GM19328 (cell line): Measurements from ENCODE around the gene ARAP3.
A peak's percentile ranks its signal among the peaks of the same experiment; 100 is the strongest.

ENCODE experiments used
- ATAC-seq: cut with Tn5 transposase; IDR thresholded peaks from one replicate; pipeline ENCODE4 v1.9.1; 2021; ENCODE audit warnings: mild to moderate bottlenecking, moderate library complexity; ENCODE audit not compliant: unreplicated experiment

The ARAP3 gene

GRCh38 chr5:141641634-141642267, 40.3 kb downstream of the ARAP3 start:
- ATAC-seq: no peak

GRCh38 chr5:141640698-141641097, 41.3 kb downstream of the ARAP3 start:
- no peak for ATAC-seq

GRCh38 chr5:141640051-141640415, 42.0 kb downstream of the ARAP3 start:
- ATAC-seq: no peak

- no peak for ATAC-seq
Measured at GRCh38 chr5:141639357-141640050, 42.5 kb downstream of the ARAP3 start.

DNA sequence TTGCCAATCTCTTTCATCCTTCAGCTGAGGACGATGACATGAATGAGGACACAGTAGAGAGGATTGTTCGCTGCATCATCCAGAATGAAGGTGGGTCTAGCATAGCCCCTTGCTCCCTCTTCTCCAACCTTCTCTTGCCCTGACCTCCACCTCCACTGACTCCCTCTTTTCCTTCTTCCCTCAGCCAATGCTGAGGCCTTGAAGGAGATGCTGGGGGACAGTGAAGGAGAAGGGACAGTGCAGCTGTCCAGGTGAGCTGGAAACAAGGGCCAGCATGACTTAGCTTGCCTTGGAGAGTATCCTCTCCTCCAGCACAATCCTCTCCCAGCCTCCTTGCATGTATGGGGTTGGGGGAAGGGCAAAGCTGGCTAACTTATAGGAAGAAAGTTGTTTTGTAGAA, 43.3 kb downstream of the ARAP3 start:
- ATAC-seq: no peak

DNA sequence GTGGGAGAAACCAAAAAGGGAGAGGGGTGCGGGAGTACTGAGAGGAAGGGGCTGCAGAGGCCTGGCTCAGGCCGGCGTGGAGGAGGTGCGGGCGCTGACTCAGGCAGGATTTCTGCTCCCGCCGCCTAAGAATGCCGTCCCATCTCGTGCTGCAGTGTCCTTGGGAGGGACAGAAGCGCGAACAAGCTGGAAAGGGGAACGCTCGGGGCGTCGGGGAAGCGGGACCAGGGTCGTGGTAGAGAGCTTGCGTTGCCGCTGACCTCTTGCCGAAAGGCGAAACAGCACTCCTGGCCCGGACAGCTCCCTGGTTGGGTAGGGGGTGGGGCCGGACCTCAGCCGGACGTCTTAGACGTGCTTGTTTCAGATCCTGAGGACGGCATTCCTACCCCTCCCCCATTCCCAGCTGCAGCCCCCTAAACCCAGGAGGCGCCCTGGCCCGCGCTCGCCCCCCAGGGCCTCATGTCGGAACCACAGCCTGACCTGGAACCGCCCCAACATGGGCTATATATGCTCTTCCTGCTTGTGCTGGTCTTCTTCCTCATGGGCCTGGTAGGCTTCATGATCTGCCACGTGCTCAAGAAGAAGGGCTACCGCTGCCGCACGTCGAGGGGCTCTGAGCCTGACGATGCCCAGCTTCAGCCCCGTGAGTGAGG, 44.1 kb downstream of the ARAP3 start:
- ATAC-seq: peak; percentile 30

- peak; percentile 23 for ATAC-seq
Measured at GRCh38 chr5:141637123-141637766, 44.8 kb downstream of the ARAP3 start.

DNA sequence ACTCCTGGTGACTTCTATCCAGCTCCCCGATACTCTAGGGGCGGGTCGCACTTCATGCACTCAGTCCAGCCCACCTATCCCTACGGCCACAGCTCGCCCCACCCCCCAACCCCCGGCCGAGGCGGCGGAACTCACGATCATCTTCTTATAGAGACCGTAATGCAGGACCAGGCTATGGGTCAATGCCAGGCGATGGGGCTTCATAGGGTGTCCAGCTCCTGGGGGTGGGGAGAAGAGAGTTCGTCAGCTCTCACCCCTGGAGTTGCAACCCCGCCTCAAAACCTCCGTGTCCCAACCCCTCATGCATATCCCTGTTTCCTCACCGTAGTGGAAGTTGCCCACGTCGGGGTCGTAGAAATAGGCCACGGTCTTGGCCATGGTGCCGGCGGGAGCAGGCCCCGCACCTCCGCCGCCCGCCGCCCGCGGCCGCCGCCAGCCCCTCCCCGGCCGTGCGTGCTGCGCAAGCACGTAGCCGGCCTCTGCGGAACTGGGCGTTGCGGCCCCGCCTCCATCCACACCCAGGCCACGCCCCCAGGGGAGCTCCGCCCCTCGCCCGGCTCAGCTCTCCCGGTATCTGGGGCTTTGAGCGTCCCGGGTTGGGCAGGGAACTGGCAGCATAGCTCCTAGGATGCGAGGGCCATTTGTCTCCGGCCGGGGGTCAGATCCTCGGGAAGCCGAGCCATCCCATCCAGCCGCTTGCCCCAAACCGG, 45.5 kb downstream of the ARAP3 start, which contains the start of the genes HDAC3 and RELL2:
Gene HDAC3, minus strand, starts transcription at position 437 of the 710 bp plus-strand sequence. Its CDS starts 59 bp downstream, at position 378.
Gene RELL2, plus strand, starts transcription at position 585 of the 710 bp plus-strand sequence. CDS start 1,229 bp downstream, outside the sequence.
- ATAC-seq: peak; percentile 57

- no peak for ATAC-seq
Measured at GRCh38 chr5:141636106-141636412, 46.0 kb downstream of the ARAP3 start.

DNA sequence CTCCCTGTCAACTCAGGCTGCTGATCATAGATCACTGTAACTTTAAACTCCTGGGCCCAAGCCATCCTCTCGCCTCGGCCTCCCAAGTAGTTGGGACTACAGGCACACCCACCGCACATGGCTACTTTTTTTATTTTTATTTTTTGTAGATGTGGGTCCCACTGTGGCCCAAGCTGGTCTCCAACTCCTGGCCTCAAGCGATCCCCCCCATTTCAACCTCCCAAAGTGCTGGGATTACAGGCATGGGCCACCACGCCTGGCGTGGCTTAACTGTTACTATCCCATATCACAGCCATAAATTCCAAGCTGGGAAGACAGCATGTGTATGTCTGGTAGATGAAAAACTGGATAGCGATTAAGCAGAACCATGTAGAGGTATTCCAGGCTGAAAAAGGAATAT, 46.4 kb downstream of the ARAP3 start:
- ATAC-seq: no peak

- ATAC-seq: no peak
Measured at GRCh38 chr5:141634720-141635119, 47.3 kb downstream of the ARAP3 start.

GRCh38 chr5:141633871-141634561, 48.0 kb downstream of the ARAP3 start:
- ATAC-seq: peak; percentile 59

GRCh38 chr5:141632650-141633049, 49.4 kb downstream of the ARAP3 start:
- no peak for ATAC-seq

DNA sequence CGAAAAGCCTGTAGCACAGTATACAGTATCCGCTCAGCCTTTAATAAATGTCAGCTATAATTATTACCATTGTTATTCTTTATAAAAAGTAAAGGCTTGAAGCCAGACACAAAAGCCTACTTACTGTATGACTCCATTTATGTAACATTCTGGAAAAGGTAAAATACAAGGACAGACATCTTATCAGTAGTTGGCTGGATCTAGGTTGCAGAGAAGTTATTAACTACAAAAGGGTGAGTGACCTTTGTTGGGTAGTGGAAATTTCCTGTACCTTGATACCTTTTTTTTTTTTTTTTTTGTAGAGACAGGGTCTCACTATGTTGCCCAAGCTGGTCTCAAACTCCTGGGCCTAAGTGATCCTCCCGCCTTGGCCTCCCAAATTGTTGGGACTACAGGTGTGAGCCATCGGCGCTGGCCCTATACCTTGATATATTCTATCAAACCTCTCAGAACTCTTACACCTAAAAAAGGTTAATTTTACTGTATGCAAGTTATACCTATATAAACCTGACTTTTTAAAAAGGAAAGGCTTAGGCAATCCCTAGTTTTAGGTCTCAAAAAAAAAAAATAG, 51.4 kb downstream of the ARAP3 start:
- ATAC-seq: no peak

DNA sequence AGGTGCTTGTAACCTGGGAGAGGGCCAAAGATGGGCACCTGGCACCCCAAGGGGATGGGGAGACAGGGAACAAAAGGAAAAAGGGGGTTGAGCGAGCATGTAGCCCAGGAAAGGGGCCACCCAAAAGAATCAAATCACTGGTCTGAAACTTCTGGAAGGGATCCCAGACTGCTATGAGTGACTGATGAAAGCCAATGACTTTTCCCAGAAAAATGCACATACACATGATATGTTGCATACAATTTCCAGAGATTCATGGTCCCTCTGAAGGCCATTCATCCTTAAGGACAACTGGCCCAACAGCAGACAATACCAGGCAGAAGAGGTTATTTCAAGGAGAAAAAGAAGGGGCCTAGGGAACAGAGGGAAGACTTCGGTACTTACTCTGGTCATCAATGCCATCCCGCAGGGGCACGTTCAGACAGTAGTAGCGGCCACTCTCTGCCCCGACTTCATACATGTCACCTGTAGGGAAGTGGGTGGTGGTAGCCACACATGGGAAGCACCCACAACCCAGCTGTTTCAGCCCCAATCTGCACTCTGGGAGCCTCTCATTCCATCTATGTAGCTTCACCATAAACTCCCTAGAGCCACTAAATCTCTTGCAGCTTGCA, 53.7 kb downstream of the ARAP3 start:
- ATAC-seq: no peak

DNA sequence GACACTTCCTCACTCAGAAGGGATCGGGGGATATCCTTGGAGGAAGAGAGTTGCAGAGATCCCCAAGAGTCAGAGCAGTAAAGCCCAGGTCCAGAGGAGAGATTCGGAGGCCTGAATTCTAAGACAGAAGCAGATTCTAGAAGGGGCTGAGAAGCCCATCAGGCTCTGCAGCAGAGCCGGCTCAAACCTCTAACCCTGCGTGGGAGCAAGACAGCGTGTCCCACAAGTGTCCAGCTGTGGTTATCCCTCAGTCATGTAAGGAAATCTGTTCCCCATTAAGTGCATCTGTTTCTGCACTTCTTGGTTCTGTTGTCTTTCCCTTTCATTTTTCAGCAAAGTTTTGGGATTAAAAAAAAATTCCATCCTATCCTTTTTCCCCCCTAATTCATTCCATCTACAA, 58.4 kb downstream of the ARAP3 start:
- ATAC-seq: no peak

GRCh38 chr5:141623186-141623585, 58.8 kb downstream of the ARAP3 start:
- peak; percentile 47 for ATAC-seq

GRCh38 chr5:141618804-141619554, 63.1 kb downstream of the ARAP3 start, which contains the start of gene DIAPH1:
DIAPH1 (minus strand) TSS chr5:141619000; CDS start chr5:141618914, 86 bp downstream.
- peak; percentile 77 for ATAC-seq
